MM.1S (cell line): ENCODE results near the gene DCP1A.
A peak's percentile ranks its signal among the peaks of the same experiment; 100 is the strongest.

Experiments
- DNase-seq: peaks from one replicate; pipeline ENCODE4 v3.0.0-alpha.2; 2015
- H2AFZ ChIP-seq: fragments of 300-600 bp; sonication (generic); 2 replicates; pipeline ENCODE4 v1.6.0; 2016; ENCODE audit warnings: antibody characterized with exemption, low read length
- H3F3A ChIP-seq: fragments of 300-600 bp; sonication (generic); 2 replicates; pipeline ENCODE4 v1.6.1; 2016; ENCODE audit warnings: mild to moderate bottlenecking, antibody characterized with exemption, low read length, moderate library complexity, mixed read lengths; ENCODE audit not compliant: insufficient read depth
- H3K27ac ChIP-seq: fragments of 300-600 bp; sonication (generic); 2 replicates; pipeline ENCODE4 v1.5.1; 2016; ENCODE audit warnings: mild to moderate bottlenecking, low read length
- H3K27me3 ChIP-seq: fragments of 300-600 bp; sonication (generic); replicated peaks from 2 replicates; pipeline ENCODE4 v1.6.0; 2016; ENCODE audit warnings: low read length; ENCODE audit not compliant: insufficient read depth
- H3K36me3 ChIP-seq: fragments of 300-600 bp; sonication (generic); replicated peaks from 2 replicates; pipeline ENCODE4 v1.6.1; 2016; ENCODE audit warnings: mild to moderate bottlenecking, low read length, mixed read lengths; ENCODE audit not compliant: insufficient read depth
- H3K4me1 ChIP-seq: fragments of 300-600 bp; sonication (generic); 2 replicates; pipeline ENCODE4 v1.6.1; 2016; ENCODE audit warnings: low read length, mixed read lengths
- H3K4me2 ChIP-seq: fragments of 300-600 bp; sonication (generic); 2 replicates; pipeline ENCODE4 v1.6.0; 2016; ENCODE audit warnings: low read depth, low read length
- H3K4me3 ChIP-seq: fragments of 300-600 bp; sonication (generic); 2 replicates; pipeline ENCODE4 v1.5.1; 2016; ENCODE audit warnings: low read length, mixed read lengths
- H3K79me2 ChIP-seq: fragments of 300-600 bp; sonication (generic); 2 replicates; pipeline ENCODE4 v1.6.1; 2016; ENCODE audit warnings: mixed run types, low read length, mixed read lengths
- H3K9ac ChIP-seq: fragments of 300-600 bp; sonication (generic); 2 replicates; pipeline ENCODE4 v1.6.1; 2016; ENCODE audit warnings: low read length, mixed read lengths
- H3K9me2 ChIP-seq: fragments of 300-600 bp; sonication (generic); replicated peaks from 2 replicates; pipeline ENCODE4 v1.6.1; 2016; ENCODE audit warnings: mild to moderate bottlenecking, low read length, mixed read lengths; ENCODE audit not compliant: insufficient read depth
- H3K9me3 ChIP-seq: fragments of 300-600 bp; sonication (generic); replicated peaks from 2 replicates; pipeline ENCODE4 v1.6.1; 2016; ENCODE audit warnings: mild to moderate bottlenecking, low read length, mixed read lengths; ENCODE audit not compliant: insufficient read depth
- H4K20me1 ChIP-seq: fragments of 300-600 bp; sonication (generic); 2 replicates; pipeline ENCODE4 v1.6.1; 2016; ENCODE audit warnings: mild to moderate bottlenecking, low read length, moderate library complexity, mixed read lengths; ENCODE audit not compliant: insufficient read depth
- EZH2 ChIP-seq: fragments of 300-600 bp; sonication (generic); optimal IDR thresholded peaks from 2 replicates; pipeline ENCODE3; 2017; ENCODE audit warnings: low read depth, mild to moderate bottlenecking, antibody characterized with exemption, low read length, mixed read lengths
- EZH2phosphoT487 ChIP-seq: fragments of 300-600 bp; sonication (generic); IDR thresholded peaks from 2 replicates; pipeline ENCODE4 v1.6.1; 2018; ENCODE audit warnings: antibody characterized with exemption, low read length
- TF ChIP-seq, protein P1 (sequence below): fragments of 300-600 bp; sonication (generic); IDR thresholded peaks from 2 replicates; pipeline ENCODE4 v1.5.1; 2016; ENCODE audit warnings: antibody characterized with exemption, low read length, mixed read lengths

The DCP1A gene

DNA sequence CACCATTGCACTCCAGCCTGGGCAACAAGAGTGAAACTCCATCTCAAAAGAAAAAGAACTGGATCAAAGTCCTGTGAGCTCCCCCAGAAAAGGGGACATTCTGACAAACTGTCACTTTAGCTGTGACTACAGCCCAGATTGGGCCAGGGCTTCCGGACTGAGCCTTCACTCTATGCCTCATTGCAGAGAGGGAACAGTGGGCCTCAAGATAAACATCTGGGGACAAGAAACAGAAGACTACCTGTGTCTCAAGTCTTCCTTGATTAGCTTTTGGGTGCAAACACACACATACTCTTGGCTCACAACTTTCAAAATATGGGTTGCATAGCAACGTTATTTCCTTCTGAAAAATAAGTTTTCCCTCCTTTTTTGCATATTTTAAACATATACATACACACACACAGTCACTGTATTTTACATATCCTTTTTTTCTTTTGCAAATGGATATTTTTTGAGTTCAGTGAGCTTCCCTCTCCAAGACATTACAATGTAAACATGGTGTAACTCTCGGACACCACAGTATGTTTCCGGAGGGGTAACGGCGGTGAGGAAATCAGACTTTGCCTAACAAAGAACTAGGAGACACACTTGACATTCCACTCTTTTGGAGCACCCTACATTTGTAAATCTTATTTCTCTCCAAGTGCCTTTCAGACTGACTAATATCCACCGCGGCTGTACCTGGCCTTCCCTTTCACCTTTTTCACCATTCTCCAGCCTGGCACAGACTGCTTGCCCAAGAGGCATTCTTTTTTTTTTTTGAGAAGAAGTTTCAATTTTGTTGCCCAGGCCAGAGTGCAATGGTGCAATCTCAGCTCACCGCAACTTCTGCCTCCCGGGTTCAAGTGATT lies 95.0 kb downstream of the DCP1A start:
- Histone ChIP-seq H3K36me3 (no peaks in the 10 kb centered on the region), H3K79me2 (peaks cover 82% of the 10 kb centered on the region), H3K9ac (no peak overlapping the region), H3K9me2 (no peaks in the 10 kb centered on the region), H2AFZ (no peak overlapping the region), H3K4me2 (peak overlapping the region; percentile 88), H3K4me1 (peaks cover 23% of the 10 kb centered on the region), H3F3A (peaks cover 23% of the 10 kb centered on the region), H3K4me3 (peak overlapping the region; percentile 26; the same call in 1 of the 2 replicates), H3K27me3 (no peaks in the 10 kb centered on the region), H4K20me1 (peaks cover 68% of the 10 kb centered on the region), H3K9me3 (no peaks in the 10 kb centered on the region), H3K27ac (peak overlapping the region; percentile 3; the same call in 1 of the 2 replicates)
- TF ChIP-seq, protein P1, sequence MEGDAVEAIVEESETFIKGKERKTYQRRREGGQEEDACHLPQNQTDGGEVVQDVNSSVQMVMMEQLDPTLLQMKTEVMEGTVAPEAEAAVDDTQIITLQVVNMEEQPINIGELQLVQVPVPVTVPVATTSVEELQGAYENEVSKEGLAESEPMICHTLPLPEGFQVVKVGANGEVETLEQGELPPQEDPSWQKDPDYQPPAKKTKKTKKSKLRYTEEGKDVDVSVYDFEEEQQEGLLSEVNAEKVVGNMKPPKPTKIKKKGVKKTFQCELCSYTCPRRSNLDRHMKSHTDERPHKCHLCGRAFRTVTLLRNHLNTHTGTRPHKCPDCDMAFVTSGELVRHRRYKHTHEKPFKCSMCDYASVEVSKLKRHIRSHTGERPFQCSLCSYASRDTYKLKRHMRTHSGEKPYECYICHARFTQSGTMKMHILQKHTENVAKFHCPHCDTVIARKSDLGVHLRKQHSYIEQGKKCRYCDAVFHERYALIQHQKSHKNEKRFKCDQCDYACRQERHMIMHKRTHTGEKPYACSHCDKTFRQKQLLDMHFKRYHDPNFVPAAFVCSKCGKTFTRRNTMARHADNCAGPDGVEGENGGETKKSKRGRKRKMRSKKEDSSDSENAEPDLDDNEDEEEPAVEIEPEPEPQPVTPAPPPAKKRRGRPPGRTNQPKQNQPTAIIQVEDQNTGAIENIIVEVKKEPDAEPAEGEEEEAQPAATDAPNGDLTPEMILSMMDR = no peak
- no peak for TF ChIP-seq EZH2
- no peak for TF ChIP-seq EZH2phosphoT487
- DNase-seq = no peak

DNA sequence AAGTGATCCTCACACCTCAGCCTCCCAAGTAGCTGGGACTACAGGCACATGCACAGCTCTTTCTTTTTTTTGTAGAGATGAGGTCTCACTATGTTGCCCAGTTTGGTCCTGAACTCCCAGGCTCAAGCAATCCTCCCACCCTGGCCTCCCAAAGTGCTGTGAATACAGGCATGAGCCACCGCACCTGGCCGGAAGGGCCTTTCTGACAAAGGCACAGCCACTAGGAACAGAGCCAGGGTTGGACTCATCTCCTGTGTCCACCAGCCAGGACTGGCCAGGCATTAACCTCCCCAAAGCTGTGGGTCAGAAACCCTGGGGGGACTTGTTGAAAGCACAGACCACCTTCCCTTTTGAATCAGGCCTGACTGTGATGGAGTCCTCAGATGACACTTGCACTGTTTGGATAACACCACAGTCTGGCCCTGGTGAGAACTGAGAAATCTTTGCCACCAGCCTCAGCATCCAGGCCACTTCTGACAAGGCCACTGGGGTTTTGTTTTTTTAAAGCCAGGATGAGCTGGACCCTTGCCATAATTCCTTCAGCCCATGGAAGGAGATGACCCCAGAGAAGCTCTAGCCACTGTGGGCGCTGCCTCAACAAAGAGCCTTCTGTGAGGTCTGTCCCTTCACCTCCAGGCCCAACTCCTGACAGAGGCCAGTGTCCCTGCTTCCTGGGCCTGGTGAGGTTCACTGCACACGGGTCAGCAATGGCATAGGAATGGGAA lies 96.3 kb downstream of the DCP1A start:
- H3K36me3 ChIP-seq = no peaks in the 10 kb centered on the region
- no peak overlapping the region for H3K27ac ChIP-seq
- H3K4me3 ChIP-seq = no peak overlapping the region
- H3K9me2 ChIP-seq = no peaks in the 10 kb centered on the region
- no peak for DNase-seq
- H3K27me3 ChIP-seq = no peaks in the 10 kb centered on the region
- no peak overlapping the region for H3K9ac ChIP-seq
- H4K20me1 ChIP-seq = peaks cover 72% of the 10 kb centered on the region
- H3K9me3 ChIP-seq = no peaks in the 10 kb centered on the region
- no peak overlapping the region for H3K4me2 ChIP-seq
- TF ChIP-seq, protein P1 = no peak
- TF ChIP-seq EZH2phosphoT487 (no peak), EZH2 (no peak)
- peaks cover 19% of the 10 kb centered on the region; the same call in 1 of the 2 replicates for H3F3A ChIP-seq
- H3K79me2 ChIP-seq = peaks cover 94% of the 10 kb centered on the region
- H2AFZ ChIP-seq = no peak overlapping the region
- peaks cover 20% of the 10 kb centered on the region for H3K4me1 ChIP-seq

GRCh38 chr3:53250453-53250852 lies 96.9 kb downstream of the DCP1A start:
- Histone ChIP-seq H3K79me2 (peaks cover 100% of the 10 kb centered on the region), H3K27ac (no peak overlapping the region), H4K20me1 (peaks cover 77% of the 10 kb centered on the region), H3K4me1 (peaks cover 19% of the 10 kb centered on the region), H2AFZ (no peak overlapping the region), H3F3A (peaks cover 19% of the 10 kb centered on the region; the same call in 1 of the 2 replicates), H3K9me2 (no peaks in the 10 kb centered on the region), H3K4me3 (no peak overlapping the region), H3K4me2 (no peak overlapping the region), H3K9me3 (no peaks in the 10 kb centered on the region), H3K36me3 (no peaks in the 10 kb centered on the region), H3K9ac (no peak overlapping the region), H3K27me3 (no peaks in the 10 kb centered on the region)
- TF ChIP-seq EZH2 (no peak), EZH2phosphoT487 (no peak)
- TF ChIP-seq, protein P1 = no peak
- DNase-seq = no peak
